Upper lobe of right lung (tissue), 1 donor: ENCODE results near the gene FANK1. TPM values are rescaled to one million over a fixed set of nuclear protein-coding genes. Genes with fewer than 3 reads are reported as not detected.
A peak's percentile ranks its signal among the peaks of the same experiment; 100 is the strongest.
"Not testable (repeated sequence)": the region's sequence is repeated elsewhere in the genome, so short reads cannot be mapped to it uniquely, and the experiment has no call there.

Experiments
- ATAC-seq: fragments of 200-7000 bp; cut with Tn5 transposase; one replicate; pipeline ENCODE4 v1.9.1; 2020; ENCODE audit warnings: mild to moderate bottlenecking, moderate library complexity
- DNase-seq: peaks from one replicate; pipeline ENCODE4 v3.0.0-alpha.2; 2020
- H3K27ac ChIP-seq: fragments of 200-600 bp; one replicate; pipeline ENCODE4 v1.8.0; 2022
- H3K27me3 ChIP-seq: fragments of 200-600 bp; one replicate; pipeline ENCODE4 v1.8.0; 2022; ENCODE audit warnings: mild to moderate bottlenecking
- H3K36me3 ChIP-seq: fragments of 200-600 bp; one replicate; pipeline ENCODE4 v1.8.0; 2022
- H3K4me1 ChIP-seq: fragments of 200-600 bp; one replicate; pipeline ENCODE4 v1.8.0; 2022
- H3K4me3 ChIP-seq: fragments of 200-600 bp; one replicate; pipeline ENCODE4 v1.8.0; 2022; ENCODE audit warnings: mild to moderate bottlenecking
- H3K9me3 ChIP-seq: fragments of 200-600 bp; one replicate; pipeline ENCODE4 v1.8.0; 2022
- CTCF ChIP-seq: fragments of 200-600 bp; IDR thresholded peaks from one replicate; pipeline ENCODE4 v1.8.0; 2022; ENCODE audit warnings: antibody characterized with exemption
- intact Hi-C: fragments of 100-400 bp; cut with DNase I; formaldehyde crosslinking; loops from one replicate; pipeline ENCODE4 v1.11.0; 2022
- total RNA-seq: library from RNA; stranded (reverse); fragmentation: NEBNext Ultra II Directional; extraction: Animal tissue kit (Norgen Biotek cat#: 25700); gene quantifications from one replicate; pipeline ENCODE4 v1.2.1, GENCODE V29; 2021
- donor health status: DM: no; HTN: yes; CAD: no; lungs with severe emphysema.

FANK1 gene
- total RNA-seq, 1 donor from 2014 or later = 2.6 TPM

- no peak within 1 kb of the TSS for H3K27ac ChIP-seq
- H3K4me3 ChIP-seq = no peak within 1 kb of the TSS
- no peak for TF ChIP-seq CTCF
- H3K4me1 ChIP-seq = no peaks in the 10 kb centered on the region
- DNase-seq (no peak), ATAC-seq (no peak)
- H3K36me3 ChIP-seq = peaks cover 5% of the 10 kb centered on the region
- intact Hi-C loops = no loop called here
- H3K27me3 ChIP-seq = no peaks in the 10 kb centered on the region
- H3K9me3 ChIP-seq = no peaks in the 10 kb centered on the region
Observed at GRCh38 chr10:125881192-125881591, 15.2 kb upstream of the FANK1 start, which contains the start of gene DHX32. TSS of gene DHX32 (minus strand) at chr10:125881292. CDS start at chr10:125880824, 468 bp downstream.

- Histone ChIP-seq H3K4me1 (no peaks in the 10 kb centered on the region), H3K36me3 (peaks cover 5% of the 10 kb centered on the region), H3K4me3 (no peak overlapping the region), H3K9me3 (no peaks in the 10 kb centered on the region), H3K27ac (no peak overlapping the region), H3K27me3 (no peaks in the 10 kb centered on the region)
- DNase-seq (no peak), ATAC-seq (no peak)
- no peak for TF ChIP-seq CTCF
- intact Hi-C loops = no loop called here
Observed at GRCh38 chr10:125882596-125882995, 13.8 kb upstream of the FANK1 start.

- no peaks in the 10 kb centered on the region for H3K27me3 ChIP-seq
- no peak for TF ChIP-seq CTCF
- no peak overlapping the region for H3K4me3 ChIP-seq
- peaks cover 5% of the 10 kb centered on the region for H3K36me3 ChIP-seq
- DNase-seq = no peak
- H3K4me1 ChIP-seq = no peaks in the 10 kb centered on the region
- H3K9me3 ChIP-seq = no peaks in the 10 kb centered on the region
- intact Hi-C loops = no loop called here
- no peak for ATAC-seq
- no peak overlapping the region for H3K27ac ChIP-seq
Observed at GRCh38 chr10:125883211-125883610, 13.2 kb upstream of the FANK1 start.

- Histone ChIP-seq H3K4me1 (no peaks in the 10 kb centered on the region), H3K4me3 (no peak overlapping the region), H3K27ac (no peak overlapping the region), H3K36me3 (no peaks in the 10 kb centered on the region), H3K27me3 (no peaks in the 10 kb centered on the region), H3K9me3 (no peaks in the 10 kb centered on the region)
- ATAC-seq (no peak), DNase-seq (no peak)
- no peak for TF ChIP-seq CTCF
- intact Hi-C loops = no loop called here
Observed at GRCh38 chr10:125886914-125887512, 9.4 kb upstream of the FANK1 start.

GRCh38 chr10:125889441-125889840 lies 6.9 kb upstream of the FANK1 start:
- intact Hi-C loops, H3K27ac ChIP-seq, H3K27me3 ChIP-seq, H3K4me3 ChIP-seq, H3K36me3 ChIP-seq, H3K9me3 ChIP-seq, DNase-seq, H3K4me1 ChIP-seq: not testable (repeated sequence)
- peak; percentile 43 for ATAC-seq

- H3K9me3 ChIP-seq, H3K27me3 ChIP-seq, ATAC-seq, H3K4me1 ChIP-seq, DNase-seq, intact Hi-C loops, H3K4me3 ChIP-seq, H3K36me3 ChIP-seq, H3K27ac ChIP-seq: not testable (repeated sequence)
Observed at GRCh38 chr10:125892402-125892801, 4.0 kb upstream of the FANK1 start.

GRCh38 chr10:125894176-125894575 lies 2.2 kb upstream of the FANK1 start:
- H3K4me1 ChIP-seq, H3K36me3 ChIP-seq, DNase-seq, intact Hi-C loops, H3K4me3 ChIP-seq, H3K9me3 ChIP-seq, H3K27me3 ChIP-seq, ATAC-seq, H3K27ac ChIP-seq: not testable (repeated sequence)

GRCh38 chr10:125895130-125896087 lies 955 bp upstream of the FANK1 start:
- DNase-seq (peak; percentile 86), ATAC-seq (peak; percentile 84)
- H3K27me3 ChIP-seq, H3K4me1 ChIP-seq, intact Hi-C loops, H3K36me3 ChIP-seq, H3K9me3 ChIP-seq: not testable (repeated sequence)
- Histone ChIP-seq H3K27ac (peak overlapping the region; percentile 79), H3K4me3 (peak overlapping the region; percentile 72)

- H3K9me3 ChIP-seq, intact Hi-C loops, H3K27ac ChIP-seq, H3K27me3 ChIP-seq, H3K4me1 ChIP-seq, H3K36me3 ChIP-seq, ATAC-seq, DNase-seq: not testable (repeated sequence)
- H3K4me3 ChIP-seq = peak overlapping the region; percentile 72
Observed at GRCh38 chr10:125897317-125897716, 953 bp downstream of the FANK1 start.

GRCh38 chr10:125900963-125901362 lies 4.6 kb downstream of the FANK1 start:
- intact Hi-C loops, H3K36me3 ChIP-seq, H3K27me3 ChIP-seq, ATAC-seq, DNase-seq, H3K9me3 ChIP-seq, H3K27ac ChIP-seq, H3K4me1 ChIP-seq, H3K4me3 ChIP-seq: not testable (repeated sequence)
